GM19193 (cell line): Measurements from ENCODE around the gene PIM3.

Experiments
- POLR2A ChIP-seq: IDR thresholded peaks from 4 replicates; pipeline ENCODE4 v1.6.1; 2011; ENCODE audit not compliant: insufficient read depth, insufficient read length; ENCODE audit errors: extremely low read depth

Gene PIM3

GRCh38 chr22:49960159-49961004 lies at the start of gene PIM3:
Gene PIM3, plus strand, starts transcription at chr22:49960772. Its CDS starts 176 bp downstream, at chr22:49960948.
- TF ChIP-seq POLR2A: peak; percentile 92

GRCh38 chr22:49911881-49912625 lies 48.5 kb upstream of the PIM3 start:
- no peak for TF ChIP-seq POLR2A

GRCh38 chr22:49913026-49913425 lies 47.5 kb upstream of the PIM3 start:
- no peak for TF ChIP-seq POLR2A

GRCh38 chr22:49913446-49913845 lies 47.1 kb upstream of the PIM3 start:
- TF ChIP-seq POLR2A: no peak

- no peak for TF ChIP-seq POLR2A
Observed at GRCh38 chr22:49914256-49914655, 46.3 kb upstream of the PIM3 start.

GRCh38 chr22:49915610-49916009 lies 45.0 kb upstream of the PIM3 start:
- TF ChIP-seq POLR2A: no peak

- no peak for TF ChIP-seq POLR2A
Observed at GRCh38 chr22:49916831-49917230, 43.7 kb upstream of the PIM3 start.

GRCh38 chr22:49917974-49918910 lies 42.3 kb upstream of the PIM3 start, which contains the start of the genes ALG12 and CRELD2:
Gene ALG12, minus strand, starts transcription at chr22:49918438. Its CDS starts 4,673 bp downstream, at chr22:49913765.
Gene CRELD2, plus strand, starts transcription at chr22:49918634. Its CDS starts 136 bp downstream, at chr22:49918770.
- peak; percentile 85 for TF ChIP-seq POLR2A

GRCh38 chr22:49918911-49919881 lies 41.4 kb upstream of the PIM3 start:
- TF ChIP-seq POLR2A: no peak

GRCh38 chr22:49920859-49921258 lies 39.7 kb upstream of the PIM3 start:
- TF ChIP-seq POLR2A: no peak

GRCh38 chr22:49921508-49922278 lies 38.9 kb upstream of the PIM3 start:
- TF ChIP-seq POLR2A: no peak

GRCh38 chr22:49922484-49922883 lies 38.1 kb upstream of the PIM3 start:
- TF ChIP-seq POLR2A: no peak

- no peak for TF ChIP-seq POLR2A
Observed at GRCh38 chr22:49922926-49923325, 37.6 kb upstream of the PIM3 start.

- TF ChIP-seq POLR2A: no peak
Observed at GRCh38 chr22:49923445-49923844, 37.1 kb upstream of the PIM3 start.
